Neutrophil (primary cell): ENCODE results near the gene PRPF8.

Source experiments
- H3K27ac ChIP-seq: fragments of 200-600 bp; sonication (generic); 2 replicates; pipeline ENCODE4 v1.5.1; 2016; ENCODE audit warnings: mild to moderate bottlenecking, moderate library complexity
- H3K27me3 ChIP-seq: fragments of 200-600 bp; sonication (generic); 2 replicates; pipeline ENCODE4 v1.6.0; 2016; ENCODE audit warnings: mild to moderate bottlenecking
- H3K36me3 ChIP-seq: fragments of 200-600 bp; sonication (generic); 2 replicates; pipeline ENCODE4 v1.5.1; 2017
- H3K4me1 ChIP-seq, 2 experiments: fragments of 200-600 bp in 1 of 2; sonication (generic) in 1 of 2; 1 replicate in 1 of 2; 2 replicates in 1 of 2; pipeline versions ENCODE4 v1.5.1 to v1.6.1; 2013 to 2016; ENCODE audit warnings: low read depth in 1 of 2, low read length in 1 of 2, mild to moderate bottlenecking in 1 of 2, moderate library complexity in 1 of 2; ENCODE audit not compliant: control insufficient read depth in 1 of 2, insufficient read depth in 1 of 2
- H3K4me3 ChIP-seq, 2 experiments: fragments of 200-600 bp in 1 of 2; sonication (generic) in 1 of 2; 1 replicate in 1 of 2; 2 replicates in 1 of 2; pipeline ENCODE4 v1.5.1; 2013 to 2016; ENCODE audit warnings: low read depth in 1 of 2, low read length in 1 of 2, mild to moderate bottlenecking in 1 of 2, moderate library complexity in 1 of 2
- H3K9me3 ChIP-seq: fragments of 200-600 bp; sonication (generic); 2 replicates; pipeline ENCODE4 v1.5.1; 2016
- CTCF ChIP-seq: fragments of 200-600 bp; sonication (generic); IDR thresholded peaks from 2 replicates; pipeline ENCODE4 v1.5.1; 2016; ENCODE audit warnings: antibody characterized with exemption

PRPF8 gene

GRCh38 chr17:1629504-1630310 is 55.0 kb downstream of the PRPF8 start:
- Histone ChIP-seq H3K4me1 (peaks cover 36 to 39% of the 10 kb centered on the region in 2 experiments), H3K27ac (peak overlapping the region; percentile 100), H3K27me3 (peaks cover 22% of the 10 kb centered on the region), H3K9me3 (no peaks in the 10 kb centered on the region), H3K4me3 (peak overlapping the region; percentile 97 to 99), H3K36me3 (peaks cover 17% of the 10 kb centered on the region)
- TF ChIP-seq CTCF = peak; percentile 91

- peak; percentile 68 for TF ChIP-seq CTCF
- peak overlapping the region; percentile 100 for H3K27ac ChIP-seq
- H3K36me3 ChIP-seq = peaks cover 25% of the 10 kb centered on the region
- no peaks in the 10 kb centered on the region for H3K9me3 ChIP-seq
- H3K27me3 ChIP-seq = peaks cover 22% of the 10 kb centered on the region
- H3K4me1 ChIP-seq = peaks cover 38 to 45% of the 10 kb centered on the region in 2 experiments
- H3K4me3 ChIP-seq = peak overlapping the region; percentile 97 to 99
These were observed 55.7 kb downstream of the PRPF8 start for GRCh38 chr17:1628856-1629503.

GRCh38 chr17:1627982-1628855 is 56.4 kb downstream of the PRPF8 start, which contains the start of gene SLC43A2:
Gene SLC43A2 (minus strand): TSS chr17:1628834. CDS start chr17:1627874, 960 bp downstream.
- Histone ChIP-seq H3K27ac (peak within 1 kb of the TSS; percentile 100), H3K27me3 (peaks cover 22% of the 10 kb centered on the region), H3K4me1 (peaks cover 38 to 48% of the 10 kb centered on the region in 2 experiments), H3K36me3 (peaks cover 30% of the 10 kb centered on the region), H3K9me3 (no peaks in the 10 kb centered on the region), H3K4me3 (peak within 1 kb of the TSS; percentile 97 to 99)
- TF ChIP-seq CTCF = no peak

GRCh38 chr17:1627182-1627981 is 57.3 kb downstream of the PRPF8 start:
- H3K27ac ChIP-seq = peak overlapping the region; percentile 100

More at GRCh38 chr17:1627182-1627981, 57.3 kb downstream of the PRPF8 start:
- peak overlapping the region; percentile 97 to 99 for H3K4me3 ChIP-seq
- peaks cover 38 to 48% of the 10 kb centered on the region in 2 experiments for H3K4me1 ChIP-seq
- H3K27me3 ChIP-seq = peaks cover 22% of the 10 kb centered on the region
- H3K9me3 ChIP-seq = no peaks in the 10 kb centered on the region
- peak; percentile 39 for TF ChIP-seq CTCF
- H3K36me3 ChIP-seq = peaks cover 39% of the 10 kb centered on the region
